ENCODE measurements around the gene UBXN11. TPM values are rescaled to one million over a fixed set of nuclear protein-coding genes. Genes with fewer than 3 reads are reported as not detected.
A peak's percentile ranks its signal among the peaks of the same experiment; 100 is the strongest.

The UBXN11 gene
- total RNA-seq, 2 donors from 2014 or later: 8.7 to 25.7 TPM

- intact Hi-C loops (cut with DNase I): no loop called here
- DNase-seq: no peak
- no peak for TF ChIP-seq CTCF (IDR thresholded peaks at IDR 0.05)
- H3K27me3 ChIP-seq: no peaks in the 10 kb centered on the region
- peaks cover 11% of the 10 kb centered on the region for H3K4me1 ChIP-seq
- H3K27ac ChIP-seq: no peak overlapping the region
- H3K9me3 ChIP-seq: no peaks in the 10 kb centered on the region
- H3K4me3 ChIP-seq: no peak overlapping the region
- H3K36me3 ChIP-seq: no peaks in the 10 kb centered on the region
- H3K9ac ChIP-seq (ENCODE audit: low read depth in 2 of 2, low read length in 2 of 2): no peak overlapping the region
These were observed 14.5 kb downstream of the UBXN11 start for GRCh38 chr1:26291939-26292338.

- no peak for DNase-seq
- peaks cover 11% of the 10 kb centered on the region for H3K4me1 ChIP-seq
- no peaks in the 10 kb centered on the region for H3K9me3 ChIP-seq
- no peaks in the 10 kb centered on the region for H3K36me3 ChIP-seq
- intact Hi-C loops (cut with DNase I): no loop called here
- no peak overlapping the region for H3K27ac ChIP-seq
- H3K4me3 ChIP-seq: no peak overlapping the region
- TF ChIP-seq CTCF (IDR thresholded peaks at IDR 0.05): no peak
- H3K9ac ChIP-seq (ENCODE audit: low read depth in 2 of 2, low read length in 2 of 2): no peak overlapping the region
- H3K27me3 ChIP-seq: no peaks in the 10 kb centered on the region
These were observed 15.0 kb downstream of the UBXN11 start for GRCh38 chr1:26291433-26291832.

- Histone ChIP-seq H3K27me3 (no peaks in the 10 kb centered on the region), H3K27ac (peak overlapping the region; percentile 67), H3K36me3 (no peaks in the 10 kb centered on the region), H3K9ac (ENCODE audit: low read depth in 2 of 2, low read length in 2 of 2) (peak overlapping the region; percentile 15 to 41), H3K4me1 (peaks cover 11% of the 10 kb centered on the region), H3K4me3 (no peak overlapping the region), H3K9me3 (no peaks in the 10 kb centered on the region)
- intact Hi-C loops (cut with DNase I): no loop called here
- DNase-seq: no peak
- no peak for TF ChIP-seq CTCF (IDR thresholded peaks at IDR 0.05)
These were observed 15.6 kb downstream of the UBXN11 start for GRCh38 chr1:26290882-26291261.

- intact Hi-C loops (cut with DNase I): no loop called here
- no peak for TF ChIP-seq CTCF (IDR thresholded peaks at IDR 0.05)
- H3K27ac ChIP-seq: peak overlapping the region; percentile 67
- H3K9ac ChIP-seq (ENCODE audit: low read depth in 2 of 2, low read length in 2 of 2): peak overlapping the region; percentile 15 to 41
- H3K36me3 ChIP-seq: no peaks in the 10 kb centered on the region
- no peak for DNase-seq
- H3K4me3 ChIP-seq: no peak overlapping the region
- no peaks in the 10 kb centered on the region for H3K27me3 ChIP-seq
- H3K9me3 ChIP-seq: no peaks in the 10 kb centered on the region
- peaks cover 11% of the 10 kb centered on the region for H3K4me1 ChIP-seq
These were observed 16.1 kb downstream of the UBXN11 start for GRCh38 chr1:26290122-26290881.

GRCh38 chr1:26289158-26290059 is 17.0 kb downstream of the UBXN11 start:
- intact Hi-C loops (cut with DNase I): no loop called here
- Histone ChIP-seq H3K27ac (peak overlapping the region; percentile 67), H3K9me3 (no peaks in the 10 kb centered on the region), H3K27me3 (no peaks in the 10 kb centered on the region), H3K4me1 (peaks cover 11% of the 10 kb centered on the region), H3K4me3 (no peak overlapping the region), H3K36me3 (no peaks in the 10 kb centered on the region), H3K9ac (ENCODE audit: low read depth in 2 of 2, low read length in 2 of 2) (peak overlapping the region in 1 of 2 donors; percentile 41)
- no peak for DNase-seq
- TF ChIP-seq CTCF (IDR thresholded peaks at IDR 0.05): no peak
